Neural cell (in vitro differentiated cells): ENCODE data around the gene LRRC10B.
A peak's percentile ranks its signal among the peaks of the same experiment; 100 is the strongest.

Experiments
- CTCF ChIP-seq: fragments of 450-650 bp; IDR thresholded peaks from 2 replicates; pipeline ENCODE4 v1.5.1; 2014; ENCODE audit warnings: antibody characterized with exemption, mild to moderate bottlenecking, moderate library complexity; ENCODE audit not compliant: poor library complexity, severe bottlenecking
- EP300 ChIP-seq: fragments of 450-650 bp; conservative IDR thresholded peaks from 2 replicates; pipeline ENCODE4 v1.6.1; 2014; ENCODE audit warnings: antibody characterized with exemption, mild to moderate bottlenecking, moderate library complexity; ENCODE audit not compliant: poor library complexity, severe bottlenecking
- EZH2 ChIP-seq: fragments of 200-600, 300-800 bp; shearing (Covaris generic), sonication (generic); IDR thresholded peaks from 2 replicates; pipeline ENCODE4 v1.6.1; 2014; ENCODE audit warnings: antibody characterized with exemption, low read length, borderline replicate concordance, mild to moderate bottlenecking; ENCODE audit not compliant: insufficient read depth, poor library complexity, severe bottlenecking
- MXI1 ChIP-seq: fragments of 450-650 bp; conservative IDR thresholded peaks from 2 replicates; pipeline ENCODE4 v1.6.1; 2014; ENCODE audit warnings: antibody characterized with exemption, mild to moderate bottlenecking; ENCODE audit not compliant: poor library complexity, severe bottlenecking
- POLR2AphosphoS5 ChIP-seq: IDR thresholded peaks from 2 replicates; pipeline ENCODE4 v1.6.1; 2012
- RAD21 ChIP-seq: fragments of 450-650 bp; conservative IDR thresholded peaks from 2 replicates; pipeline ENCODE4 v1.6.1; 2014; ENCODE audit warnings: antibody characterized with exemption, mild to moderate bottlenecking, moderate library complexity
- TAF1 ChIP-seq: IDR thresholded peaks from 2 replicates; pipeline ENCODE4 v1.6.1; 2012; ENCODE audit warnings: low read depth
- TF ChIP-seq, protein P1 (sequence below): IDR thresholded peaks from 2 replicates; pipeline ENCODE4 v1.6.1; 2012; ENCODE audit warnings: borderline replicate concordance

DNA sequence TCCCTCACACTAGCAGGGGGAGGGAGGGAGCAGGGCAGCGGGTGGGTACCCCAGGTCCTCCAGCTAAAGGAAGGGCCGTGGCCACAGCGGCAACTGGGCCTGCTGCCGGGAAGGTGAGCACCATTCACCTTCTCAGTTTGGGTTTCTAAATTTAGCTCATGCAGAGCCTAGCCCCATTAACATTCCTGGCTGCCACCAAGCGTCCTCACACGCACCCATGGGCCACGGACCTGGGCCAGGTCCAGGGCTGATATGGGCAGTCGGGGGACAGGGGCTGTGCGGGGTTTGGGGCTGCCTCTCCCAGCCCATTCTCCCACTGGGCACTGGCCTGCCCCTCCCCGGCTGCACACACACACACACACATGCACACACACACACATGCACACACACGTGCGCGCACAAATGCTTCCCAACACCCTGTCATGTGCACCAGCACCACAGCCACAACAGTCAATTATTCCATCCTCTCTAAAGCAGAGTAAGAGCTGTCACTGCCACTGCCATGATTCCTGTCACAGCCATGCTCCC lies 43.6 kb downstream of the LRRC10B start:
- TF ChIP-seq CTCF: no peak
- TF ChIP-seq POLR2AphosphoS5: peak; percentile 98
- TF ChIP-seq TAF1: no peak
- no peak for TF ChIP-seq RAD21
- TF ChIP-seq EZH2: no peak
- TF ChIP-seq EP300: peak; percentile 83
- TF ChIP-seq MXI1: peak; percentile 67
- TF ChIP-seq, protein P1, sequence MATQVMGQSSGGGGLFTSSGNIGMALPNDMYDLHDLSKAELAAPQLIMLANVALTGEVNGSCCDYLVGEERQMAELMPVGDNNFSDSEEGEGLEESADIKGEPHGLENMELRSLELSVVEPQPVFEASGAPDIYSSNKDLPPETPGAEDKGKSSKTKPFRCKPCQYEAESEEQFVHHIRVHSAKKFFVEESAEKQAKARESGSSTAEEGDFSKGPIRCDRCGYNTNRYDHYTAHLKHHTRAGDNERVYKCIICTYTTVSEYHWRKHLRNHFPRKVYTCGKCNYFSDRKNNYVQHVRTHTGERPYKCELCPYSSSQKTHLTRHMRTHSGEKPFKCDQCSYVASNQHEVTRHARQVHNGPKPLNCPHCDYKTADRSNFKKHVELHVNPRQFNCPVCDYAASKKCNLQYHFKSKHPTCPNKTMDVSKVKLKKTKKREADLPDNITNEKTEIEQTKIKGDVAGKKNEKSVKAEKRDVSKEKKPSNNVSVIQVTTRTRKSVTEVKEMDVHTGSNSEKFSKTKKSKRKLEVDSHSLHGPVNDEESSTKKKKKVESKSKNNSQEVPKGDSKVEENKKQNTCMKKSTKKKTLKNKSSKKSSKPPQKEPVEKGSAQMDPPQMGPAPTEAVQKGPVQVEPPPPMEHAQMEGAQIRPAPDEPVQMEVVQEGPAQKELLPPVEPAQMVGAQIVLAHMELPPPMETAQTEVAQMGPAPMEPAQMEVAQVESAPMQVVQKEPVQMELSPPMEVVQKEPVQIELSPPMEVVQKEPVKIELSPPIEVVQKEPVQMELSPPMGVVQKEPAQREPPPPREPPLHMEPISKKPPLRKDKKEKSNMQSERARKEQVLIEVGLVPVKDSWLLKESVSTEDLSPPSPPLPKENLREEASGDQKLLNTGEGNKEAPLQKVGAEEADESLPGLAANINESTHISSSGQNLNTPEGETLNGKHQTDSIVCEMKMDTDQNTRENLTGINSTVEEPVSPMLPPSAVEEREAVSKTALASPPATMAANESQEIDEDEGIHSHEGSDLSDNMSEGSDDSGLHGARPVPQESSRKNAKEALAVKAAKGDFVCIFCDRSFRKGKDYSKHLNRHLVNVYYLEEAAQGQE: no peak
